HFF-Myc (cell line): ENCODE measurements around the gene ANKS1A.
A peak's percentile ranks its signal among the peaks of the same experiment; 100 is the strongest.

ENCODE experiments used
- DNase-seq: peaks from one replicate; pipeline ENCODE4 v3.0.0-alpha.2; 2011; ENCODE audit warnings: low read depth; ENCODE audit errors: extremely low read depth
- H3K4me3 ChIP-seq: replicated peaks from 2 replicates; pipeline ENCODE4 v1.5.1; 2011; ENCODE audit warnings: low read depth, mild to moderate bottlenecking, control low read depth, low read length
- TF ChIP-seq, protein P1 (sequence below): IDR thresholded peaks from 2 replicates; pipeline ENCODE4 v1.5.1; 2012; ENCODE audit warnings: mild to moderate bottlenecking, low read depth, low read length, control low read depth; ENCODE audit errors: missing control alignments

Gene ANKS1A

DNA sequence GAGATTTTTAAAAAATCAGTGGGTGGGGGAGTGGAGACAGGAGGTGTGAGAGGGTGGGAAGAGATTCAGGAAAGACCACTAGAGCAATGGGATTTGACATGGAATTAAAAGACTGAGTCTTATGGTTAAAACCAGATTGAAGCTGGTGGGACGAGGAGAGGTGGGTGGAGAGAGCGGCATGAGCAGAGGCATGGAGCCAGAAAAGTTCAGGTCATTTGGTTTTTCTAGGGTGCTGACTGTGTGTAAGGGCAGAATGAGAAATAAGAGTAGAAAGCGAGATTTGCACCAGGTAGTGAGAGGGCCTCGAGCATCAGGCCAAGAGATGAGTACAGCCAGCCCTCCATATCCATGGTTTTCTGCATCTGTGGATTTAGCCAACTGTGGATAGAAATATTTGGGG lies 130.8 kb downstream of the ANKS1A start:
- no peak overlapping the region for H3K4me3 ChIP-seq
- no peak for DNase-seq
- TF ChIP-seq, protein P1, sequence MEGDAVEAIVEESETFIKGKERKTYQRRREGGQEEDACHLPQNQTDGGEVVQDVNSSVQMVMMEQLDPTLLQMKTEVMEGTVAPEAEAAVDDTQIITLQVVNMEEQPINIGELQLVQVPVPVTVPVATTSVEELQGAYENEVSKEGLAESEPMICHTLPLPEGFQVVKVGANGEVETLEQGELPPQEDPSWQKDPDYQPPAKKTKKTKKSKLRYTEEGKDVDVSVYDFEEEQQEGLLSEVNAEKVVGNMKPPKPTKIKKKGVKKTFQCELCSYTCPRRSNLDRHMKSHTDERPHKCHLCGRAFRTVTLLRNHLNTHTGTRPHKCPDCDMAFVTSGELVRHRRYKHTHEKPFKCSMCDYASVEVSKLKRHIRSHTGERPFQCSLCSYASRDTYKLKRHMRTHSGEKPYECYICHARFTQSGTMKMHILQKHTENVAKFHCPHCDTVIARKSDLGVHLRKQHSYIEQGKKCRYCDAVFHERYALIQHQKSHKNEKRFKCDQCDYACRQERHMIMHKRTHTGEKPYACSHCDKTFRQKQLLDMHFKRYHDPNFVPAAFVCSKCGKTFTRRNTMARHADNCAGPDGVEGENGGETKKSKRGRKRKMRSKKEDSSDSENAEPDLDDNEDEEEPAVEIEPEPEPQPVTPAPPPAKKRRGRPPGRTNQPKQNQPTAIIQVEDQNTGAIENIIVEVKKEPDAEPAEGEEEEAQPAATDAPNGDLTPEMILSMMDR = no peak

DNA sequence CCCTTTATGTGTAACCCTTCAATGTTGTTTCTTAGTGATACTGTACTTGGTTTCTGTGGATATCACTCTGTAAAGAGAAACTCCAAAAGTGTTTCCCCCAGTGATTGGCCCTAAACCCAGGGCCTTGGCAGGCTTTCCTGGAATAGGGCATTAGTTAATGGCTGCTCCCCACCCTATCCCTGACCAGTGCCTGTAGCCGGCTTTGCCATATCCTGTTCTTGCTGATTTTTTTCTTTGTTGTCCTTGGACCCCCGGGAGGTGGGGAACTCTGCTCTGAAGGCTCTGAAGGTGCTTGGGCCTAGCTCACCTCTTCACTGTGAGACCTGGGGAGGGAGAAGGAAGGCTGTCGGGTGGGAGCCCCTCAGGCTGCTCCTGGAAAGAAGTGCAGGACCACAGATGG lies 131.9 kb downstream of the ANKS1A start:
- TF ChIP-seq, protein P1 = no peak
- no peak overlapping the region for H3K4me3 ChIP-seq
- DNase-seq = no peak

DNA sequence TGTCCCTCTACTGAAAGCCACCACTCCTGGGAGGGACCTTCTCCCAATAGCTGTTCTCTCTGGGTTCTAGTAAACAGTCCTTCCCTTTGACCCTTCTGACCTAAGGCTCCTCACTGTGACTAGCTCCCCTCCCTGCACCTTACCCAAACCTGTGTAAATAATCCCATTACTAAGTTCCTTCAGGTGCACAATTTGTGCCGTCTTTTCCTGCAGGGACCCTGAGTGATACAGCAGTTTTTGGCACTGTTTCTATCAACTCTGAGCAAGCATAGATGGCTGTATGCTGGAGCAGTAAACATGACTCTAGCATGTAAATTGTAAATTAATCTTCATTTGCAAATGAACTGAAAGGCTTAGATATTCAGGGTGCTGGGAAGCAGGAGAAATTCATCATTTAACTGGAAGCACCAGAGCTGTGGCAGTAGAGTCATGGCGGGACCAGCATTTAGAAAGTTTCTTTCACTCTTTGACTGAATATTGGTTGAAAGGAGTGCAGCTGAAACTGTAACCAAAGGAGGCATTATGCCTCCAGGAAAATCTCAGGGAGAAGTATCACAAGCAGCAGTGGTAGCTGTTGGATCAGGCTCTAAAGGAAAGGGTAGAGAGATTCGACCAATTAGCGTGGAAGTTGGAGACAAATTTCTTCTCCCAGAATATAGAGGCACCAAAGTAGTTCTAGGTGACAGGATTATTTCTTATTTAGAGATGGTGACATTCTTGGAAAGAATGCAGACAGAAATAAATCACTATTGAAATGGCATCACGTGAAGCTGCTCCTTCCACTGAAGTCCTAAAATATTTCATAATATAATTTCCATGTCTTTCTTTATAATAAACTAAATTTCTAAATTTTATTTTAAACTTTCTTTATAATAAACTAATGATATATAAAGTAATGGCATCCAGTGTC lies 134.3 kb downstream of the ANKS1A start:
- no peak for DNase-seq
- H3K4me3 ChIP-seq = no peak overlapping the region
- TF ChIP-seq, protein P1 = no peak

DNA sequence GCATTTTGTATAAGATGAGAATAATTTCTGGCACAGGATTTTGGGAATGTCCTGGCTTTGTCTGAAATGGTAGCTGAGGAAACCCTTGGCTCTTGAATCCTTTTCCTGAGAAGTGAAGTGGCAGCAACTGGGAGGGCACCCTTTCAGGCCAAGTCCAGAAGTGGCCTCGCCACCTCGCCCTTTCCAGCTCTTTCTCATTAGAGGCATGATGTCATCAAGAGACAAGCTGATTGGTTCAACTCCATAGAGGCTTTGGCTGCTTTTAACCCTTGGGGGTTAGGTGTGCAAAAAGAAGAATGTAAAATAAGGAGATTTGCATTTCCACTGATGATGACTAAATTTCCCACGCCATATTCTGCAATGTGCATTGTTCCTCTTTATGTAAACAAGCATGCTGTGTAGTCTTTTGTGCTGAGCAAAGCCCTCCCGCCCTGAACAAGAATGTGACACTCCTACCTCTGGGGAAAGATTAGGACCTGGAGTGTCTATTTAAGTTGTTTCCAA lies 135.5 kb downstream of the ANKS1A start:
- no peak overlapping the region for H3K4me3 ChIP-seq
- DNase-seq = no peak
- TF ChIP-seq, protein P1 = no peak

DNA sequence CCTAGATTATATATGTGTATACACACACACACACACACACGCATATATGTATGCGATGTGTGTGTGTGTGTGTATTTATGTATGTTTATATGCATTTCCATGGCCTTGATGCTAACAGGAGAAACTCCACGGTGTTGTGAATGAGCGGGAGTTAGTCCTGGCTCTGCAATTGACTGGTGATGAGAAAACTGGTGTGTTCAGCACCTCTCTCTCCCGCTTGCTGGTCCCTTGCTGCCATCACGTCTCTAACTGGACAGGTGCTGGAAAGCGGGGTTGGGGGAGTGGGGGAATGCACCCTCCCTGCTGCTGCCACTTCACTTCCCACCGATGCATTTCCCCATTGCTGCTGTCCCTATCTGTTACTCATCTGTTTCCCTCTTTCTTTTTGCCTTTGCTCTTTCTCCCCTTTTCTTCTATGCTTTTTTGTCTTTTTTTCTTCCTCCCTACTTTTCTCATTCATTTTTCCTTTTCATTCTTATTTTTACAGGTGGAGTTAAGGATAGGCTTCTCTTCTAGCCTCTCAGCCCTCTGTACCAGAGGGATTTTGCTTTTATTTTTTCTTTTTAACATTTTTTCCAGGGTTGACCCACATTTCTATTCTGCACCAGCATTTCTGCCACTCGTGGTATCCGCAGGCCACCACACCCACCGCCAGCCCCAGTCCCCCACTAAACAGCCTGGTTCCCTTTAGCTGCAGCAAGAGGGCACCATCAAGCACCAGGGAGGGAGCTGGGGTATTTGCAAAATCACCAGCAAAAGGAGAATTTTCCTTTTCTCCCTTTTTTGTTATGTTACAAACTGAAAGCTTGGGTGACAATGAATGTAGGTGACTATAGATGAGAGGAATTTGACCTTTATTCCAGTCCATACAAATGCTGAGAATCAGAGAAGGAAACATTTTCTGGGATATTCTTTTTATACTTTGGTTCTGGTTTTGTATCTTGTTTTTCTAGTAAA lies 136.5 kb downstream of the ANKS1A start:
- no peak for DNase-seq
- TF ChIP-seq, protein P1 = peak; percentile 4
- H3K4me3 ChIP-seq = no peak overlapping the region

DNA sequence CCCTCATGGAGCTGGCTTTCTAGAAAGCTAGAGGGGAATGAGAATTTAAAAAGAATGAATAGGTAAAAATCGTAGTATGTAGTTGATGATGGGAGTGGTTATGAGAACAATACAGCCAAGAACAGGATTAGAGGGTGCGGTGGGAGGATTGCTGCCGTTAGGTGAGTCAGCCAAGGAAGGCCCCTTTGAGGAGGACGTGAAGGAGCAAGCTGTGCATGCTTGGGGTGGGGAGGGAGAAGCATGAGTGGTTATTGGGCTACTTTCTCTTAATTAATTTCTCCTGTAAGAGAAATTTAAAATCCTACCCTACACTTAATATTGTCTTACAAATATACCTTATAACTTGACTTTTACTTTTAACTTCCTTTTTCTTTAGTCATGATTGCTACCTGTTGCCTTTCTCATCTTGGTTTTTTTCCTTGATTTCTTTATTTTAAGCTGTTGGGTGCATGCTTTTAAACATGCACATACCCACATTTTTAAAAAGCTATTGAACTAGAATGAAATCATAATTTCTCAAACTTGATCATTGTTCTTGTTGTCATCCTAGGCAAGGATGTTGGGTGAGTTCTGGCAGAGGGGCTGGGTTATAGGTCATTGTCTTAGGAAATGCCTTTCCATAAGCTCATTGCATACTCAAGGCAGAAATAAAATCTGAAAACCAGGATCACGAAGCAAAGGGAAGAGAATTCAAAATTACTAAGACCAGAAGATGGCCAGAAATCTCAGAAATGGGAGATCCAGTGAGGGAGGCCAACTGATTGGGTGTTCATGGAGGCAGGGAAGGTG lies 137.6 kb downstream of the ANKS1A start:
- DNase-seq = no peak
- TF ChIP-seq, protein P1 = no peak
- H3K4me3 ChIP-seq = no peak overlapping the region
